GM18505 (cell line): ENCODE data around the gene DISC1.

Experiments used
- ATAC-seq: cut with Tn5 transposase; IDR thresholded peaks from one replicate; pipeline ENCODE4 v1.9.1; 2021; ENCODE audit not compliant: unreplicated experiment
- POLR2A ChIP-seq: IDR thresholded peaks from 4 replicates; pipeline ENCODE4 v1.6.1; 2011; ENCODE audit warnings: borderline replicate concordance; ENCODE audit not compliant: insufficient read depth, insufficient read length; ENCODE audit errors: extremely low read depth

The DISC1 gene

DNA sequence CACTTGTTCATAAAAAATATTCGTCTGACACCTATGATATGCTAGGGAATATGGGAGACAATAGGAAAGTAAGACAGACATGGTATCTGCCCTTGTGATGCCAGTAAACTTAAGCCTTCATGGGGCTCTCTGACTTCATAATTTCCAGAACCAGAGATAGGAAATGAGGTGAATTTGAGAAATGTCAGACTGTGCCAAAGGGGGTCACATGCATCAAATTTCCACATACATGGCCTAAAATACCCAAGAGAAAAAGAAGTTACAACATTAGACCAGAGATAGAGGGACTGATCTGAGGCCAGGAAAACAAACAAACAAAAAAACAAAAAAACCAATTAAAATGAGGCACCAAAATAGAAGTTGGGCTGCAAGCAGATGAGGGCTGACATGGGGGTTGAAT is 75.7 kb downstream of the DISC1 start:
- TF ChIP-seq POLR2A: no peak
- no peak for ATAC-seq

DNA sequence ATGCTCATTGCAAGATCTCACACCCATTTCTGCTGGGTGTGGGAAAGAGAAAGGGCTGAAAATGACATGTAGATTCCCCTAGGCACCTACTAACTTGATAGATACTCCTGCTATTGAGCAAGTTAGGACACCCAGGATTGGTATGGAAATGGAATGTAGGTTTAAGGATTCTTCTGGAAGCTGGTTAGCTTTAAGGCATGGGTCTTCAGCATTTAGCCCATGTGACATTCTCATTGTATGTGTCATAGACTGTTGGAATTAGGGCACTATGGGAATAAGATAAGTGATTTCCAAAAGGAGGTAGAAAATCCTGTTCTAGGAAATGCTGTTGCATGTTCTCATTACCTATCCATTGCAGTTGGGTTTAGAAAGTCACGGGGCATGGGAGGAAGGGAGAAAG is 76.2 kb downstream of the DISC1 start:
- TF ChIP-seq POLR2A: no peak
- no peak for ATAC-seq

GRCh38 chr1:231705806-231706760 is 79.5 kb downstream of the DISC1 start:
- no peak for ATAC-seq
- TF ChIP-seq POLR2A: no peak

DNA sequence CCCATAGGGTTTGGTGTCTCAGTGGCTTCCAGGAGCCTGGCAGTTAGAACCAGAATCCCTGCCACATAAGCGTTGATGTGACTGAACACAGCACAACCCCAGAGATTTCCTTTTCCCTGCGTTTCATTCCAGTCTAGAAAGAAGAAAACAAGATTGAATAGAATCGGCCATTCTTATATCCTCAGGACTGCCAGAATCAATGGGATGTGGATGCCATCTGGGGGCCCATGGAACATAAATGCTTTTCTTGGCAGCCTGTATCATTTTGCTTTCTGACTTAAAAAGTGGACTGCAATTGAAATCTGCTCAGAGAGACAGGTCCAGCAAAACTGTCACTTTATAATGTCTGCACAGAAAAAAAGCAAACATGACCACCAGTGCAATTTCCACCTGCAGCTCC is 80.3 kb downstream of the DISC1 start:
- no peak for TF ChIP-seq POLR2A
- ATAC-seq: no peak

GRCh38 chr1:231707407-231707806 is 80.8 kb downstream of the DISC1 start:
- no peak for TF ChIP-seq POLR2A
- ATAC-seq: no peak

DNA sequence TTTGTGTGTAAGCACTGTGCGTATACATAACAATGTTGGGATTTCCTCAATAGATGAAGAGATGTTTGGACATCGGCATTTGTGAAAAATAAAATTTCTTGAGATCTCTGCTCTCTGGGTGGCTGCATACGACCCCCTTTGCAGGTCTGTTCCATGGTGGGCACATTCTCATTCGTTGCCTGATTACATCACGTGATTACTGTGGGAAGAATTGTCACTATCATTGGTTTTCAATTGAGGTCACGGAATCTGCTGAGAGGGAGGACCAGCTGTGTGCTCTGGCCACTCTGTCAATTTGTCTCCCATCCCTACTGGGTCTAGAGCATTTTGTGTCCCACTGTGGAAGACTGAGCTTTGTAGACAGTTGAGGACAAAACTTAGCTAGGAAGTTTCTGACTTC is 81.8 kb downstream of the DISC1 start:
- TF ChIP-seq POLR2A: no peak
- no peak for ATAC-seq

DNA sequence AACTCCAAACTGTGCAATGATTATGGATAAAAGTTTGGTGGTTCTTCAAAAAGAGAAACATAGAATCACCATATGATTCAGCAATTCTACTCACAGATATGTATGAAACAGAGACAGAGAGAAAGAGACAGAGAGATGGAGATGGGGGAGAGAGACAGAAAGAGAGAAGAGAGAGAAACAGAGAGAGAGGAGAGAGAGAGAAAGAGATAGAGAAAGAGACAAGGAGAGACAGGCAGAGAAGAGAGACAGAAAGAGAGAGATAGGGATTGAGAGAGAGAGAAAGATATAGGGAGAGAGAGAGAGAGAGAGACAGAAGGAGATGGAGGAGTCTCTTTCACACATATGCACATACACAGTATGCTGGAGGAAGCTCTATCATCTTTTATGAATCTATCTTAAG is 87.8 kb downstream of the DISC1 start:
- no peak for TF ChIP-seq POLR2A
- ATAC-seq: no peak

DNA sequence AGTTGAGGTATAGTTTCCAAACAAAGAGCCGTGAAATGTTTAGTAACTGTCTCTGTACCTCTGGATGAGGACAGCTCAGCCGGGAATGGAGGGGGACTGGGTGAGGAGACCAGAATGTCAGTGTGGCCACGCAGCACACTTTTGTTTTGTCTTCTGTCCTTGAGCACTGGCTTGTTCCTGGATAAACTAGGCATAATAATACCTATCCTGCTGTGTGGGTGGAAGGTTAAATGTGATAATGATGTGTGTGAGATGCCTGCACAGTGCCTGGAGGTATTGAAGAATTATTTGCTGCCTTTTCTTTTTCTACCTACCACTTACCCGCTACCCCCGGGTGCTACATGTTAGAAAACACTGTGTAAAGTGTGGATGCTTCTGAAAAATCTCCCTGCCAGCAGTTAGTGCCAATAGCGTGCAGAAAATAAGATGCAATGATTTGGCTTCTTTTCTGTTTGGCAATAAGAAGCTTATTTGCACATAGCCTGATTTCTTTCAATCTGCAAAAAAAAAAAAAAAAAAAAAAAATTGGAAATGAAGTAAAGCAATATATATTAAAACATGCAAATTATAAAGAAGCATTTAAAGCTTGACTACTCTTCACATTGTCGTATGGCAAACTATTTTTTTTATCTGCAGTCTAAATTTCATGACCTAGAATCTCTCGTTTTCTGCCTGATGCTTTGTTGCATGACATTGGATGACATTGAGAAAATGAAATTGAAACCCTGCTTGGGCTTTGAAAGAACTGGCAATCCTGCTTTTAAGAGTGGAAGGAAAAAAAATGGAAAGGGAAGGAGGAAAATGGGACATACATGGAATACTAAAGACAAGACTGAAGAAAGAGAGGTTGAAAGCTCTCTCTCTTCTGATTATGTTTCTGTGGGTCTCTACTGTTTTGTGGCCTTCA is 89.5 kb downstream of the DISC1 start:
- TF ChIP-seq POLR2A: no peak
- ATAC-seq: no peak

DNA sequence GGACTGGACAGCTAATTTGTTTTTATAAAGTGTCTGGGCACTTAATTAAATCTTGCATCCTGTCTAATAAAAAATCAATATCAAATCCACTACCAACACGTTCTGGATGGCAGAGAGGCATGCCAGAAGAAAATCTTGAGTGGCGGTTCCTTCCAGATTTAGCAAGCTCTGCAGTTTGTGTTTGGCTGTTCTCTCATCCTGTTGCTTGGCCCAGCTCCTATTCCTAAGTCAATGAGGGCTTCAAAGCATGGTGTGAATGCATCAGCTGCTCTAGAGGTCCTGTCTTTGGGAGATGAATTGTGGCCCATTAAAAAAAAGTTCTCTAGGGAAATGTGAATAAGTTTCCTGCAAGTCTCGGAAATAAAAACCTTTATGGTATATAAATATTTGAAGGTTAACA is 90.3 kb downstream of the DISC1 start:
- no peak for ATAC-seq
- no peak for TF ChIP-seq POLR2A

DNA sequence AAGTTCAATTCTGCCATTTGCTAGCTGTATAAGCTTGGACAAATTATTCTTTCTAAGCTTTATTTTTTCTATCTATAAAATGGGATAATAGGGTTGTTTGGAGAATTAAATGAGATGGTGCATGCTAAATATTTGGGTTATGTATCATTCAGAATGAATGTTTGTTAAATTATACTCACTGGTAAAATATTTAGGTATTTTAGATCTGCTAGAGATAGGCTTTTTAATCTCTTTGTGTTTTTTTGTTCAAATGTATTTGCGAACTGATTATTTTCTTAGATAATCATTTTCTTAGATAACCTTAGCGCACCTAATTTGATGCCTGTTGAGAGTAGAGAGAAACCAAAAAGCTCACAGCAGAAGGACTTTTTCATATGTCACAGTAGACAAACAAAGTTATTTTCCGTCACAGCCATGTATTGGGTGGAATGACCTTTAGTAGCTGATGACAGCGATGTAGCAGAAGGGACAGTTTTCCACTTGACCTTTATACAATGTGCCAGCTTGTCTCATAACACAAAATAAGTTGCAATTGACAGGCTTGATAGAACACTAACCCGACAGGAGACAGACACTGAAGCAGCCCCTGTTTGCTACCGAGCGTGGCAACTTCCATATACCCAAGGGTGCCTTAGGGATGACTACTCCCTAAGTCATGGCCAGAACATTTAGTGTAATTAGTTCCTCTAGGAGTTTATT is 93.0 kb downstream of the DISC1 start:
- TF ChIP-seq POLR2A: no peak
- no peak for ATAC-seq

- no peak for TF ChIP-seq POLR2A
- ATAC-seq: no peak
Measured at GRCh38 chr1:231720652-231721325, 94.2 kb downstream of the DISC1 start.

GRCh38 chr1:231721436-231721835 is 94.8 kb downstream of the DISC1 start:
- ATAC-seq: no peak
- no peak for TF ChIP-seq POLR2A

DNA sequence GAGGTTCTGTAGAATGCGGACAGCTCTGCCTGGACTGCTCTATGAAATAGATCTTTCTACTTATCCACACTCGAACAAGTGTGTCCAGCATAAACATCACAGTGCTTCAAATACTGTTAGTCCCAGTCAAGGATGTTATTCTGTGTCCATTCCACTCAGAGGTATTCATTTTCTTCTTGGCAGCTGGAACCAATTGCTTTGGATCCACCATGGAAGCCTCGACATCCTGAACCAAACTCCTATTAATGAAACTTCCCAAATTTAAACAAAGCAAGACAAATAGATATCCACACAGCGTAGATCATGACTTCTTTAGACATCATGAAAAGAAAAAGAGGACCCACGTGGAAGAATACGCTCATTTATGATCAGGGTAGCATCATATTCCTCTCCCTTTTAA is 95.8 kb downstream of the DISC1 start:
- ATAC-seq: no peak
- TF ChIP-seq POLR2A: no peak

GRCh38 chr1:231723146-231723545 is 96.6 kb downstream of the DISC1 start:
- TF ChIP-seq POLR2A: no peak
- ATAC-seq: no peak
